CD4-positive, alpha-beta T cell treated with Interleukin-12 subunit alpha and Interleukin-12 subunit beta, for 1 hour (primary cell): ENCODE measurements around the gene POU4F1.
"Not testable (repeated sequence)": the region's sequence is repeated elsewhere in the genome, so short reads cannot be mapped to it uniquely, and the experiment has no call there.

Experiments used
- DNase-seq: peaks from one replicate; pipeline ENCODE4 v3.0.0-alpha.2; 2020

POU4F1 gene, protein sequence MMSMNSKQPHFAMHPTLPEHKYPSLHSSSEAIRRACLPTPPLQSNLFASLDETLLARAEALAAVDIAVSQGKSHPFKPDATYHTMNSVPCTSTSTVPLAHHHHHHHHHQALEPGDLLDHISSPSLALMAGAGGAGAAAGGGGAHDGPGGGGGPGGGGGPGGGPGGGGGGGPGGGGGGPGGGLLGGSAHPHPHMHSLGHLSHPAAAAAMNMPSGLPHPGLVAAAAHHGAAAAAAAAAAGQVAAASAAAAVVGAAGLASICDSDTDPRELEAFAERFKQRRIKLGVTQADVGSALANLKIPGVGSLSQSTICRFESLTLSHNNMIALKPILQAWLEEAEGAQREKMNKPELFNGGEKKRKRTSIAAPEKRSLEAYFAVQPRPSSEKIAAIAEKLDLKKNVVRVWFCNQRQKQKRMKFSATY

DNA sequence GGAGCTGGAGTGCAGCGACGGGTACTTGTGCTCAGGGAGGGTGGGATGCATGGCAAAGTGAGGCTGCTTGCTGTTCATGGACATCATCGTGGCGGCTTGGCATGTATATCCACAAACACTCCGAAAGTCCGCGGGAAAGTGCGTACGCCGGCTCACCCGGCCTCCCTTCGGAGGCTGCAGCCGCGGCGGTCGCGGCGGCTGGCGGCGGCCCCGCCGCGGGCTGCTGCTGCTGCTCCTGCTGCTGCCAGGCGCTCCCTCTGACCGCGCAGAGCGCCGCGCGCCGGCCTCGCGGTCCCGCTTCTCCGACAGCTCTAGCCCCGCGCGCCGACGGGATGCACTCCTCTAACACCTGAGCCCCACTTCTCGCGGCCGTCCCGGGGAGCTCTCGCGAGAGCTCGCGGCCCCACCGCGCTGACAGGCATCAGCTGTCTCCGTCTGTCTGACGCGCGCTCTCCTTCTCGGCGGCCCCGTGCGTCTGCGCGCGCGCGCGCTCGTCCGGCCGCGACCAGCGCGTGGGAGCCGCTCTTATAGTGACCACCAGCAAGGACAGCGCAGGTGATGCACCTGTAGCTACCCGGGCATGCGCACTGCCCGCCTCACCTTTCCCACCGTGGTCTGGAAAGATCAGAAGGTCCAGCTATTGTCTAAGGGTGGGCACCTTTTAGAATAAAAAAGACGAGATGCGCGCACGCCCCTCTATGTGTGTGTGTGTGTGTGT, at the start of gene POU4F1:
POU4F1 (minus strand) TSS at position 313 of the 718 bp plus-strand sequence; CDS start at position 87, 226 bp downstream.
- DNase-seq: peak; percentile 66

- no peak for DNase-seq
These were observed 49.3 kb upstream of the POU4F1 start for GRCh38 chr13:78652651-78653050.

- DNase-seq: no peak
These were observed 47.3 kb upstream of the POU4F1 start for GRCh38 chr13:78650717-78651083.

GRCh38 chr13:78649997-78650716, 46.8 kb upstream of the POU4F1 start:
- no peak for DNase-seq

DNA sequence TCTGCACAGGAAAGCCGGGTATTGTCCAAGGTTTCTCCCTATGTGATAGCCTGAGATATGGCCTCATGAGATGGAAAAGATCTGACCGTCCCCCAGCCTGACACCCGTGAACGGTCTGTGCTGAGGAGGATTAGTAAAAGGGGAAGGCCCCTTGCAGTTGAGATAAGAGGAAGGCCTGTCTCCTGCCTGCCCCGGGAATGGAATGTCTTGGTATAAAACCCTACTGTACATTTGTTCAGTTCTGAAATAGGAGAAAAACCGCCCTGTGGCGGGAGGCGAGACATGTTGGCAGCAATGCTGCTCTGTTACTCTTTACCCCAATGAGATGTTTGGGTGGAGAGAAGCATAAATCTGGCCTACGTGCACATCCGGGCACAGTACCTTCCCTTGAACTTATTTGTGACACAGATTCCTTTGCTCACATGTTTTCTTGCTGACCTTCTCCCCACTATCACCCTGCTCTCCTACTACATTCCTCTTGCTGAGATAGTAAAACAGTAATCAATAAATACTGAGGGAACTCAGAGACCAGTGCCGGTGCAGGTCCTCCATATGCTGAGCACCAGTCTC, 43.8 kb upstream of the POU4F1 start:
- DNase-seq: not testable (repeated sequence)

GRCh38 chr13:78638216-78638615, 34.9 kb upstream of the POU4F1 start:
- no peak for DNase-seq

DNA sequence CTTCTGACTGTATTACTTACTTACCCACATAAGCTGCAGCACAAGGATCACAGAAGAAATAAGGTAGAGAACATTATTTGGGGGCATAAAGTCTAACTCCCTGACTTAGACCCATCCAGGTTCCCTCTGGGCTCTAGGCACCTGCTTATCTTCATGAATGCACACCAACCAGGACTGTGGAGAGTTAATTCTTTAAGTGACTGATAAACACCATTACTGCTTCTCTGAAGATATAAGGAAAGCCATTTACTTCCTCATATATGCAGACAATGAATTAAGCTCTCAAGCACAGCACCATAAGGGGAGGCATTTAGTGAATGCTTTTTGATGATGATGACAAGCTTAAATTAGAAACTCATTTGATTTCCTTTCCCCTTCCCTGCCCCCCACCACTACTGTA, 33.1 kb upstream of the POU4F1 start:
- no peak for DNase-seq

DNA sequence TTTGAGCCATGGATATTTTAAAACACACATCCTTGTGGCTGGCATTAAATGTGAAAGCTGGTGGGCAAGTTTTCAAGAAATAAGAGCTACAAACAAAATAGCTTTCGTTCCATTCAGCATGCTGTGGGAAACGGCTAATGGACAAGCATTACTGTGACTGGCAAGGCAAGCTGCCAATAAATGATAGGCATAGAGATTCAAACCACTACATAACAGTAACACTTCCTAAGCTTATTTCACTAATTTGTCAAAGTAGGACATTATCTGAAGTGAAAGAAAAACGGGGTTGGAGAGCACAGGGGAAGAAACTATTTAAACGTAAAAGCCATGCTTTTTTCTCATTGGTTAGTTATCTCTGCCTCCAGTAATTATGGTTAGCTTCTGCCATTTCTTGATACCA, 29.6 kb upstream of the POU4F1 start:
- no peak for DNase-seq

GRCh38 chr13:78631077-78631476, 27.7 kb upstream of the POU4F1 start:
- DNase-seq: no peak

GRCh38 chr13:78630511-78630910, 27.2 kb upstream of the POU4F1 start:
- no peak for DNase-seq

DNA sequence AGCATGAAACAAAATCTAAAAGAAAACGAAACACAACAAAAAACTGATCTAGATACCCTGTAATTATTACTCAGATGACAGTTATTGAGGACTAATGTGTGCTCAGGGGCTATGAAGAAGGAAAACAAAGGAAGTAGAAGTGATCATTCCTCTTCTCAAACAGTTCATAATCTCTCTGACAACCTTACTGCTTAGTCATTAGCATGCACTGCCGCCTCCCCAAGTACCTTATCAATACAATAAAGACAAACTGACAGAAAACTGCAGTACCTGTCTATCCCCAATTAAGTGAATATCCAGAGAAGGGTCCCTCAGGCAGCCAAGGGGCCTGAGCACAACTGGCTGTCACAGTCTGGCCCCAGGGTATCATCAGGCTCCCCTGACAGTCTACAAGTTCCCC, 22.0 kb upstream of the POU4F1 start:
- no peak for DNase-seq

DNA sequence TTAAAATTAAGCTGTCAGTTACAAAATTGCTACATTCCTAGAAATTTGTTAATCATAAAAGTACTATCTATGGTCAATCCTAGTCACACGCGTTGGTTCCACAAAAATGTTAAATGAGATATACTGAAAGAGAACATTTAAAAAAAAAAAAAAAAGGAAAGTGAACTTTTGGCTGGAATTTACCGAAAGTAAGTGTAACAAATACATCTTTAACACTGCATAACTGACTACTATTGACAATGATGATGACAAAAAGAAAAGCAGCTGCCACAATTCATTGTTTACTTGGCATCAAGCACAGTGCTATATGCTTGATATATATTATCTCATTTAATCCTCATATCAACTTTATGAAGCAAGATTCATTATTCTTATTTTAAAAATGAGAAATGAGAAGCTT, 19.8 kb upstream of the POU4F1 start:
- no peak for DNase-seq

DNA sequence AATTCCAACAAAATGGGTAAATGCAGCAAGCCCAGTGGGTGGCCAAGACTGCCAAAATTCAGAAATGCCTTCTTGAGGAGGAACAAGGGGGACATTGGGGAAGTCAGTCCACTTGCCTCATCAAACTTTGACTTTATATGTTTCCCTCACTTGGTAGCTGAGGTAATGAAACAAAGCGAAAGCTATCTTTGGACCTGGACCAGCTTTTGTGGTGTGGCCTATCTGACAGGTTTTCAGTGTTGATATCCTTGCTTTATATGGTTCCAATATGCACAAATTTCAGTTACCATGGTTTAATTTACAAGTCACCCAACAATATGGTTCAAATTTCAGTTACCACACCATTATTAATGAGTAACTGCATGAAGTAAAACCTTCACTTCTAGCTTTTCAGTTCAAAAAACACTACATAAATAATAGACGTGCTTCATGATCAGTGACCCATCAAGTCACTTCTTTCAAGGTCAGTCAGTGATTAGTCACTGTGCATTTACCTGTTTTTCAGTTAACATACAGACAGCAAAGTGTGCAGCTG, 17.7 kb upstream of the POU4F1 start:
- no peak for DNase-seq

DNA sequence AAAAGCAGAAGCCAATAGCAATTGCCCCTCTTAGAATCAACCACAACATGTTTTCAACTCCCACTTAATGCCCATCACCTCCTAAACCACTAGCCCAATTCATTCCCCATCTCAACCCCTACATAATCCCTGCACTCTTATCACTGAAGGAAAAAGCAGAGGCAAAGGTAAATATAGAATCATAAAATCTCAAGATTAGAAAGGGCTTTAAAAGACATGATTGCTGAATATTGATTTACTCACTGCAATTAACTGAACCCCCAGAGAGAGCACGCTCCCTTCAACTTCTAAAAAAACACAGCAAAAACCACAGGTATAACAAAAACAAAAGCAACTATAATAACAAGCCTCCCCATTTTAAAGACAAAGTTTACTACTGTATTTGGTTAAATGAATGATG, 15.1 kb upstream of the POU4F1 start:
- DNase-seq: no peak

GRCh38 chr13:78611040-78611439, 7.7 kb upstream of the POU4F1 start:
- no peak for DNase-seq

DNA sequence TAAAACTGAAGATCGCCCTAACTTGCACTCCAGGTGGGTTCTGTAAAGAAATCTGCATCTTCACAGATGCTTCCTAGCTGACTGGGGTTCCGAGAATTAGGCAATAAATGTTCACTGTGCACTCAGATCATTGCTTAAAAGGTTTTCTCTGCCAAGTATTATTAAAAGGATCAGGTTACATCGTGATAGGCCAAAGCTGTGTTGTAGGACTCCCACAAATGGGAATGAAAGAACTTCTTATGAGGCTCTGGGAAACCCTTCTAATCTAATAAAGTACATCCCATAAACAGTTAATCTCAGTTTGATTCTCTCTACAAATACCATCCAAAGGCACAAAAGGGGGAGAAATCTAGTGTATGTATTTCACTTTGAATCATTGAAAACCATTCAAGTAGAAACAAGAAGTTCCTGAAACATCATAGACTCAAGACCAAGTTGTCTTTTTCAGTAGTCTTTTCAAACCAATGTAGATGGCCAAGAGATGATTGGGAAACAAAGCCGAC, 7.1 kb upstream of the POU4F1 start:
- DNase-seq: no peak

GRCh38 chr13:78609464-78610205, 6.3 kb upstream of the POU4F1 start:
- DNase-seq: no peak

- no peak for DNase-seq
These were observed 5.5 kb upstream of the POU4F1 start for GRCh38 chr13:78608688-78609463.

- no peak for DNase-seq
These were observed 4.9 kb upstream of the POU4F1 start for GRCh38 chr13:78608252-78608687.

- no peak for DNase-seq
These were observed 4.3 kb upstream of the POU4F1 start for GRCh38 chr13:78607409-78608251.
